ENCODE measurements around the gene GABRB3. TPM values are rescaled to one million over a fixed set of nuclear protein-coding genes. Genes with fewer than 3 reads are reported as not detected.

The GABRB3 gene
- total RNA-seq, 3 donors from 2014 or later: 0.52 to 3.2 (median 3.1) TPM

GRCh38 chr15:26758079-26758478 is 14.8 kb downstream of the GABRB3 start:
- no peak for ATAC-seq
- Histone ChIP-seq H3K36me3 (ENCODE audit: low read depth) (no peaks in the 10 kb centered on the region), H3K4me1 (ENCODE audit: low read depth) (no peaks in the 10 kb centered on the region), H3K4me3 (no peak overlapping the region), H3K9me3 (peaks cover 47% of the 10 kb centered on the region)
- intact Hi-C loops (cut with DNase I, micrococcal nuclease): no loop called here
- no peak for DNase-seq
- TF ChIP-seq CTCF (IDR thresholded peaks at IDR 0.05): no peak

GRCh38 chr15:26757141-26757540 is 15.7 kb downstream of the GABRB3 start:
- Histone ChIP-seq H3K36me3 (ENCODE audit: low read depth) (no peaks in the 10 kb centered on the region), H3K9me3 (peaks cover 54% of the 10 kb centered on the region), H3K4me3 (no peak overlapping the region), H3K4me1 (ENCODE audit: low read depth) (no peaks in the 10 kb centered on the region)
- intact Hi-C loops (cut with DNase I, micrococcal nuclease): no loop called here
- TF ChIP-seq CTCF (IDR thresholded peaks at IDR 0.05): no peak
- DNase-seq (no peak), ATAC-seq (no peak)

GRCh38 chr15:26744894-26745293 is 28.0 kb downstream of the GABRB3 start:
- no peak for ATAC-seq
- no peak overlapping the region for H3K4me3 ChIP-seq
- H3K9me3 ChIP-seq: peaks cover 61% of the 10 kb centered on the region
- no peak for DNase-seq
- intact Hi-C loops (cut with DNase I, micrococcal nuclease): no loop called here
- H3K4me1 ChIP-seq (ENCODE audit: low read depth): no peaks in the 10 kb centered on the region
- no peaks in the 10 kb centered on the region for H3K36me3 ChIP-seq (ENCODE audit: low read depth)
- no peak for TF ChIP-seq CTCF (IDR thresholded peaks at IDR 0.05)

GRCh38 chr15:26739791-26740190 is 33.1 kb downstream of the GABRB3 start:
- no peak for DNase-seq
- intact Hi-C loops (cut with DNase I, micrococcal nuclease): no loop called here
- no peaks in the 10 kb centered on the region for H3K36me3 ChIP-seq (ENCODE audit: low read depth)
- no peaks in the 10 kb centered on the region for H3K4me1 ChIP-seq (ENCODE audit: low read depth)
- ATAC-seq: no peak
- H3K4me3 ChIP-seq: no peak overlapping the region
- no peak for TF ChIP-seq CTCF (IDR thresholded peaks at IDR 0.05)
- H3K9me3 ChIP-seq: peaks cover 54% of the 10 kb centered on the region

GRCh38 chr15:26738996-26739395 is 33.9 kb downstream of the GABRB3 start:
- TF ChIP-seq CTCF (IDR thresholded peaks at IDR 0.05): no peak
- DNase-seq (no peak), ATAC-seq (no peak)
- intact Hi-C loops (cut with DNase I, micrococcal nuclease): no loop called here
- H3K9me3 ChIP-seq: peaks cover 56% of the 10 kb centered on the region
- H3K4me1 ChIP-seq (ENCODE audit: low read depth): no peaks in the 10 kb centered on the region
- no peak overlapping the region for H3K4me3 ChIP-seq
- no peaks in the 10 kb centered on the region for H3K36me3 ChIP-seq (ENCODE audit: low read depth)
